AG04449 (cell line): ENCODE measurements around the gene SLC17A9.

Experiments used
- CTCF ChIA-PET: fragments of 350-600 bp; formaldehyde crosslinking; extraction: SDS; loops from one replicate; lab custom pipeline; 2021; ENCODE audit warnings: antibody characterized with exemption; lab: Yijun Ruan, JAX
- POLR2A ChIA-PET: fragments of 400-600, 350-600 bp; formaldehyde crosslinking; extraction: SDS; loops from one replicate; lab custom pipeline; 2020; ENCODE audit warnings: antibody characterized with exemption, inconsistent platforms; lab: Yijun Ruan, JAX
- DNase-seq: peaks from one replicate; pipeline ENCODE4 v3.0.0-alpha.2; 2010; ENCODE audit warnings: low read depth, low spot score
- H3K4me3 ChIP-seq: 2 replicates; pipeline ENCODE4 v1.5.1; 2011; ENCODE audit warnings: low read depth, mild to moderate bottlenecking, control low read depth, low read length
- TF ChIP-seq, protein P1 (sequence below): IDR thresholded peaks from one replicate; pipeline ENCODE4 v1.5.1; 2011; ENCODE audit warnings: mild to moderate bottlenecking, moderate library complexity, low read length, control low read depth, inconsistent platforms; ENCODE audit not compliant: insufficient read depth; ENCODE audit errors: missing control alignments

Gene SLC17A9

DNA sequence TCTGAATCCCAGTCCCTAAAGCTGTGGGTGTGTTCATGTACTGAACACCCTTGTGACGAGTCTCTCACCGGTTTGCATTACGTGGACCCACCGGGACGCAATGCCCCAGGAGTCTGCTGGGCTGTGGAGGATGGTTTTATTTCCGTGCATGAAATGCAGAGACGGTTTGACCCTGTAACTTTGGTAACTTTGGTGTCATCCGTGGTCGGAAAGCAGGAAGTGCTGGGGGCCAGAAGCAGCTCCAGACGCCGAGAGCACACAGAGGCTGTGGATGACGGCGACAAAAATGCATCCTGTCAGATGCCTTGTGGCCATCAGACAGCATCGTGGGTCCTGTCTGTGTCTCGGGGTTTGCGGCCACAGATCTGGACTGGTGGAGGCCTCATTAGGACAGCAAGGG, 47.1 kb downstream of the SLC17A9 start:
- ChIA-PET POLR2A (no interaction called here), CTCF (no interaction called here)
- no peak overlapping the region for H3K4me3 ChIP-seq
- TF ChIP-seq, protein P1, sequence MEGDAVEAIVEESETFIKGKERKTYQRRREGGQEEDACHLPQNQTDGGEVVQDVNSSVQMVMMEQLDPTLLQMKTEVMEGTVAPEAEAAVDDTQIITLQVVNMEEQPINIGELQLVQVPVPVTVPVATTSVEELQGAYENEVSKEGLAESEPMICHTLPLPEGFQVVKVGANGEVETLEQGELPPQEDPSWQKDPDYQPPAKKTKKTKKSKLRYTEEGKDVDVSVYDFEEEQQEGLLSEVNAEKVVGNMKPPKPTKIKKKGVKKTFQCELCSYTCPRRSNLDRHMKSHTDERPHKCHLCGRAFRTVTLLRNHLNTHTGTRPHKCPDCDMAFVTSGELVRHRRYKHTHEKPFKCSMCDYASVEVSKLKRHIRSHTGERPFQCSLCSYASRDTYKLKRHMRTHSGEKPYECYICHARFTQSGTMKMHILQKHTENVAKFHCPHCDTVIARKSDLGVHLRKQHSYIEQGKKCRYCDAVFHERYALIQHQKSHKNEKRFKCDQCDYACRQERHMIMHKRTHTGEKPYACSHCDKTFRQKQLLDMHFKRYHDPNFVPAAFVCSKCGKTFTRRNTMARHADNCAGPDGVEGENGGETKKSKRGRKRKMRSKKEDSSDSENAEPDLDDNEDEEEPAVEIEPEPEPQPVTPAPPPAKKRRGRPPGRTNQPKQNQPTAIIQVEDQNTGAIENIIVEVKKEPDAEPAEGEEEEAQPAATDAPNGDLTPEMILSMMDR = no peak
- no peak for DNase-seq

DNA sequence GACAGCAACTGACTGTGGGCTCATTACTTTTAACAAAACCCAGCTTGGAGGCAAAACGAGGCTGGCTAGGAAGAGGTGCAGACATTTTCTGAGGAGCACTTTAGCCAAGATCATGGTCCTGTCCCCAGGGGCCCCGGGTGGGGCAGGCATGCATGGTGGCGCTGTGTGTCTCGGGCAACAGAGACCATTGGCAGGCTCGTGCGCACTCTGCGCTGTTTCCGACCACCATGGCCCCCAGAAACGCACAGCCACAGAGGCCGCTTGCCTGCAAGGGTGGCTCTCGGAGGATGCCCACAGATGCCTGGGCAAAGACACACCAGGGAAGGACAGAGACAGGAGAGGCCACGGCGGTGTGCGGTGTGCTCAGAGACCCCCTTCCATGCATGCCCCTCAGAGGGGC, 47.5 kb downstream of the SLC17A9 start:
- DNase-seq = no peak
- no peak overlapping the region for H3K4me3 ChIP-seq
- CTCF ChIA-PET = no interaction called here
- TF ChIP-seq, protein P1 = no peak
- POLR2A ChIA-PET = no interaction called here

DNA sequence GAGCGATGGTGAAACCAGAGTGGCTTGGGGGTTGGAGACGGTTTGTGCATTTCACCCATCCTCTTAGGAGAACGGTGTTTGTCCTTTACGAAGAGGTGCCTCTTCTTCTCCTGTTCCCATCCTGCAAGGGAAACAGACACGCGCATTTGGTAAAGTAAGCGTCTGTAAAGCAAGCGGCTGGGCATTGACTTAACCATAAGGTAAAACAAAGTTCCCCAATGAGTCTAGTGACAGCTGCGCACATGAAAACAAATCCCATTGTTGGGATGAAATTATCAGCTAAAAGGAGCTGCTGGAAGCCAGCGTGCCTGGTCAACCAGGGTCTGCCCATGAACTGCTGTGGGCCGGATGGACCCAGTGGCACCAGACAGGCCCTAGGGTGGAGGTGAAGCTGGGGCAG, 48.4 kb downstream of the SLC17A9 start:
- TF ChIP-seq, protein P1 = no peak
- DNase-seq = no peak
- ChIA-PET CTCF (interaction anchor here (0.7 to 1.2 kb wide), 2 partner anchors 28 to 30 kb away, joined by 3 to 4 read pairs; no protein-coding TSS in a partner anchor), POLR2A (no interaction called here)
- H3K4me3 ChIP-seq = no peak overlapping the region

DNA sequence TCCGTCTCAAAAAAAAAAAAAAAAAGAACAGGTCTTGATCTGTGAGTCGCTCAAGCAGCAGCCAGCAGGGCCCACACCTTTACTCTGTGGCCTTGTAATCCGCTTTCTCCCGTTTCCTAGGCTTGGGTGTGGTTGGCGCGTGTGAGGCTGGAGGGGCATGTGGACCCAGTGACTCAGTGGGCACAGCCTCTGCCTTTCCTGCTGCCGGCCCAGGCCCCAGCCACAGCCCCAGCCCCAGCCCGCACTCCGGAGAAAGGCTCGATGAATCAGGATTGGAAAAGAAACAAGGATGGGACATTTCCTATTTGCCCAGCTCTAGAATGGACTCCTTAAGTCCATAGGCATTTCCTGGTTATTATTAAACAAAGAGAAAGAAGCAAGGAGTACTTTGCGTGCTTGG, 50.0 kb downstream of the SLC17A9 start:
- DNase-seq = no peak
- no peak overlapping the region for H3K4me3 ChIP-seq
- ChIA-PET CTCF (interaction anchor here (0.8 to 3.4 kb wide), 5 partner anchors 9 to 131 kb away, joined by 3 to 21 read pairs (median 3); no protein-coding TSS in a partner anchor), POLR2A (no interaction called here)
- TF ChIP-seq, protein P1 = no peak

DNA sequence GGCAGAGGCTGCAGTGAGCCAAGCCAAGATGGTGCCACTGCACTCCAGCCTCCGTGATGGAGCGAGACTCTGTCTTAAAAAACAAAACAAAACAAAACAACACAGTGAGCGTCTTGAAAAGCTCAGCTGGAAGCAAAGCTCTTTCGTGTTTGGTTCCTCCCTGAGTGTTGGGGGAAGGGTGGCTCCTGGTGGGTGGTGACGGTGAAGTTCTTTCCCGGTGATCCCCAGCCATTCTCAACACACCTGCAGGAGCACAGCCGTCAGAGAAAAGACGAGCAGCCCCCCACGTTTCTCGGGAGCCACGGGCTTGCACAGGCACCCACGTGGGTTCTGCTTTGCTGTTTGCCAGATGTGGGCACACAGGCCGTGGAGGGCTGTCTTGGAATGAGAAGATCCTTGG, 51.0 kb downstream of the SLC17A9 start:
- no peak overlapping the region for H3K4me3 ChIP-seq
- TF ChIP-seq, protein P1 = no peak
- POLR2A ChIA-PET = no interaction called here
- no peak for DNase-seq
- CTCF ChIA-PET = interaction anchor here (0.7 to 3.4 kb wide), 6 partner anchors 11 to 132 kb away, joined by 3 to 21 read pairs (median 4); no protein-coding TSS in a partner anchor

DNA sequence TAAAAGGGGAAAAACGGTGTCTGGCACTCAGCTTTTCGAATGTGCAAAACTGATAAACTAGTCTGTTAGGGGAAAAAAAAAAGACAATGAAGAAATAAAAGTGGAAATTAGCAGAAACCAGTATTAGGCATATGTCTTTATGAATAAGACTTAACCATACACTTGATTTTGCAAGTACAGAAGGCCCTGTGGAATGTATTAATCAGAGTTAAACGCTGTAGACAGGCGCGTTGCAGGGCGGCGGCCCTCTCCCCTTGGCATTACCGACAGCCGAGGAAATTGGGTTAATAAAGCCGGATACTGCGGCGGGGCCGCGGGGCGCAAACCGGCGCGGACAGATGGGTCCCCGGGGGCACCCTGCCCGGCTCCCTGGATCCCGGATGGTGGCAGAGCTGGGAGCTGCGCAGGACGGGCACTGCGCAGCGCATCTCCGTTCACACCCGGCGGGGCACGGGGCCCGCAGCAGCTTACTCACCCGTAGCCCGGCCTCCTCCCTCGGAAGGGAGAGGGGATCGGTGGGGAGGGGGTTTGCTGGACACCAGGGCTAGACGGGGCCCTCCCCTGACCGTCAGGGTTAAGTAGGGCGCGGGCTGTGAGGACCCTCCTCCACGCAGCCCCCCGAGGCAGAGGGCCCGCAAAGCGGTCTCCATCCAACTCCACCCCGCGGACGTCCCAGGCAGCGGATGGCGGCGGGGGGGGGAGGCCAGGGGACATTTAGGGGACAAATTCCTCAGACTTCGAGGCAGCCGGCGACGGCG, 52.3 kb downstream of the SLC17A9 start:
- ChIA-PET CTCF (interaction anchor here (0.6 to 3.4 kb wide), 5 partner anchors 10 to 103 kb away, joined by 3 to 21 read pairs (median 4); no protein-coding TSS in a partner anchor), POLR2A (no interaction called here)
- no peak overlapping the region for H3K4me3 ChIP-seq
- DNase-seq = no peak
- TF ChIP-seq, protein P1 = no peak
